RCC 7860 (cell line): ENCODE data around the gene LRRC15.
A peak's percentile ranks its signal among the peaks of the same experiment; 100 is the strongest.

Source experiments
- DNase-seq: peaks from one replicate; pipeline ENCODE4 v3.0.0-alpha.2; 2015; ENCODE audit warnings: low spot score
- FAIRE-seq: peaks from 2 replicates; lab custom pipeline; 2012; peaks lifted over from hg19 to GRCh38; lab: Jason Lieb, UNC

LRRC15 gene

GRCh38 chr3:194365526-194365925, 4.0 kb downstream of the LRRC15 start:
- FAIRE-seq (no peak), DNase-seq (no peak)

- DNase-seq, result peak; percentile 51
- FAIRE-seq, result no peak
Measured at GRCh38 chr3:194364652-194365434, 4.7 kb downstream of the LRRC15 start.

DNA sequence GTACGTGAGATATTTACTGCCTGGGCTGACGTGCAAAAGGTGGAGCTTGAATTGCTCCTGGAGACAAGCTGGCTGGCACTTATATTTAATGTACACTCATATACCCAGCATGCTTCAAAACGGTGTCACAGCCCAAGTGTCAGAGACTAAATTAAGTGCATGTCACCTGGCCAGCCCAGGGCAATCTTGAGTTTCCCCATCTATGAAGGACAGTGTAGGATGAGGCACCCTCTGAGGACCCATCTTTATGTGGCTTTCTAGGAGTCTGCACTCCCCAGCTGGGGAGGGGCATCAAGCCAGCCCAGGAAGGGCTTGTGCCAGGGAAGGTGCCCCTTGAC, 5.3 kb downstream of the LRRC15 start:
- FAIRE-seq, result no peak

DNA sequence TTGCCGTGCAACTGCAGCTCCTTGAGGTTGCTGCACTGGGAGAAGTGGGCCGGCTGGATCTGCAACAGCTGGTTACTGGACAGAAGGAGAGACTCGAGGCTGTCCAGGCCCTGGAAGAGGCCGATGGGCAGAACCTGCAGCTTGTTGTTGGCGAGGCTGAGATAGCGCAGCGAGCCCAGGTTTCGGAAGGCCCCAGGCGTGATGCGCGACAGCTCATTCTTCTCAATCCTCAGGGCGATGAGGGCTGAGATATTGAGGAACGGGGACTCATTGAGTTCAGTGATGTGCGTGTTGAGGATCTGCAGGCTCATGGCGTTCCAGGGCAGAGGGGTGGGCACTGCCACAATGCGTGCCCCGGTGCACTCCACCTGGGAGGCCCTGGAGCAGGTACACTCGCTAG, 9.0 kb downstream of the LRRC15 start:
- no peak for FAIRE-seq
- DNase-seq, result no peak

More for the DNA sequence above, 5.3 kb downstream of the LRRC15 start:
- DNase-seq, result no peak

- DNase-seq, result no peak
- FAIRE-seq, result no peak
Measured at GRCh38 chr3:194357681-194358080, 11.9 kb downstream of the LRRC15 start.

- FAIRE-seq (no peak), DNase-seq (no peak)
Measured at GRCh38 chr3:194355379-194355778, 14.2 kb downstream of the LRRC15 start.

- FAIRE-seq (no peak), DNase-seq (no peak)
Measured at GRCh38 chr3:194354315-194354714, 15.2 kb downstream of the LRRC15 start.

- DNase-seq (no peak), FAIRE-seq (no peak)
Measured at GRCh38 chr3:194352667-194353246, 16.8 kb downstream of the LRRC15 start.

- FAIRE-seq, result no peak
Measured at GRCh38 chr3:194351952-194352536, 17.5 kb downstream of the LRRC15 start.

DNA sequence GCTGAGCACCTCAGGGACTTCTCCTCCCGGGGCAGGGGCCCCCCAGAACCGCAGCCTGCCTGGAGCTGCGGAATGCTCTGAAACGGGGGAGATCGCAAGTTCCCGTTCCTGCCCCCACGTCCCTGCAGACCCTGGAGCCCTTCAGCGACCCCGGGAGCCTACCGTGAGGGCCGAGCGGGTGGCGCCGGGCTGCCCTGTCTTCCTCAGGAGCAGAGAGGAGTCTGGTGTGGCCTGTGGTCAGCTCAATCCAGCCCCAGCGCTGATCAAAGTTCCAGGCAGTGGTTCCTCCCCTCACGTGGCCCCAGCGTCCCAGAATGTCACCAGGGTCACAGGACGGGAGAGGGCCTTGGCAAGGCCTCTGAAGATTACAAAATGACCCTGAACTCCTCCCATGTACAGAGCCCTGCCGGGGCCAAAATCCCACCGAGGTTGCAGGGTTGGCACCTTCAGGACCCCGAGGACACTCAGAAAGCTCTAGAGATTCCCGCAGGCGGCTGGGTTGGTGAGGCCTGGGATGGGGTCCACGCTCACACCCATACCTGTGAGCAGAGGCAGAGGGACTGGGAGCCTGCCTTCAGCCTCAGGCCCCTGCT, 18.4 kb downstream of the LRRC15 start, which contains the start of gene CPN2:
CPN2 (minus strand) TSS at position 249 of the 593 bp plus-strand sequence. CDS start 8,626 bp downstream, outside the sequence.
- no peak for FAIRE-seq
- DNase-seq, result no peak

More at GRCh38 chr3:194351952-194352536, 17.5 kb downstream of the LRRC15 start:
- no peak for DNase-seq

- FAIRE-seq, result no peak
Measured at GRCh38 chr3:194350726-194351071, 18.8 kb downstream of the LRRC15 start.

DNA sequence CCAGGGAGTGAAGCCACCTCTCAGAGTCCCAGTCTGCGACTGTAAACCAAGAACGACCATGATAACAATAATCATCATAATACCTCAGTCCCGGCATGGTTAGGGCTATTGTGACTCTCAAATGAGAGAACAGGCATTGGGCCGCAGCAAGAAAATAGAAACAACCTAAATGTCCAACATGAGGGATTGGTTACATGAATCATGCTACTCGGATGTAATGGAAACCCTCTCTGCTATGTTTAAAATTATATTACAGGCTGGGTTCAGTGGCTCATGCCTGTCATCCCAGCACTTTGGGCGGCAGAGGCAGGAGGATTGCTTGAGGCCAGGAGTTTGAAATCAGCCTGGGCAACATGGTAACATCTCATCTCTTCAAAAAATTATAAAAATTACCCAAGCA, 21.2 kb downstream of the LRRC15 start:
- no peak for FAIRE-seq

More at GRCh38 chr3:194350726-194351071, 18.8 kb downstream of the LRRC15 start:
- DNase-seq, result no peak

DNA sequence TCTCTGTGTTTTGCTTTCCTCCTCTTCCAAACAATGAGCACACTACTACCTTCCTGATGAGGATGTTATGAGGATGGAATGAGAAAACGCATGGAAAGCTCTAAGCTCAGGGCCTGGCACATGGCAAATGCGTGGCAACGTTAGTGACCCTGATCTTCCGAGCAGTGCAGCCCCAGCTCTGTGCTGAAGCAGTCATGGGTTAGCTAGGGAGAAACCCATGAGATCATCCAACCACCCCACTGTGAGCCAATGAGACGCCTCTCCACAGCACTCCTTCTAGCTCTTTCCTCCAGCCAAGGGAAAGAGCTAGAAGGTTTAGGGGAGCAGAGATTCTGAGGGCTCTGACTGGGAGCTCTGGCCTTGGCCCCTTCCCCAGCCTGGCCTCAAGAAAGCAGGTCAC, 22.9 kb downstream of the LRRC15 start:
- DNase-seq (no peak), FAIRE-seq (no peak)

More for the DNA sequence above, 21.2 kb downstream of the LRRC15 start:
- no peak for DNase-seq

DNA sequence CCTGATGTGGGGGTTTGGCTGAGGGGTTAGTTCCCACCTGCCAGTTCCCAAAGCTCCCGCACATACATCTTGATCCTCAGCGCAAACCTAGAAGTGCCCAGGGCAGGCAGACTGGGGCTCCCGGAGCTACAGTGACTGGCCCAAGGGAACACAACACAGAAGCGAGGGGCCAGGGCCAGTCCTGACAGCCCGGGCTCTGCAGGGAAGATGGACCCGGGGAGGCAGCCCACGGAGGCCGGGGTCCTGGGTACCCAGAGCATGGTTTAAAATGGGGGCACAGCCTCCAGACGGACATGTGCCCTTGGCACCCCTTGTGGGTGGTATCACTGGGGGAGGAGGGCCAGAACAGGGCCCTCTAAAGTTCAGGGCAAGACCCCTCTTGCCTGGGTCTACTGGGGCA, 23.5 kb downstream of the LRRC15 start:
- no peak for FAIRE-seq
- no peak for DNase-seq

DNA sequence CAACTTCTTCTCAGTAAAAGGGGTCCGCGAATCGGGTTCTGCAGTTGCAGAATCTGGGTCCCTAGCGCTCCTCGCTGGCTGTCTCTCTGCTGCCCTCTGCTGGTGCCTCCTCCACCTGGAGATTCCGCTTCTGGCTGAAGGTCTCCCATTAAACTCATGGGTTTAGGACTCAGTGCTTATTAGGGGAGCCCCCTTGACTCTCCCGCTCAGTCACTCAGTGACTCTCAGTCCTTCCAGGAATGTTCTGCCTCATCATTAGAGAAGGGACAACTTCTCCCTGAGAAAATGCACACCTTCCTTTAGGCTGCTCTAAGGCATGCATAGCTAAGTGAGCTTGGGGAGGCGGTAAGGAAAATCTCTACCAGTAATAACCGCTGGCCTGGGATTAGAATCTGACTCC, 25.5 kb downstream of the LRRC15 start:
- no peak for FAIRE-seq
- DNase-seq, result peak; percentile 34

DNA sequence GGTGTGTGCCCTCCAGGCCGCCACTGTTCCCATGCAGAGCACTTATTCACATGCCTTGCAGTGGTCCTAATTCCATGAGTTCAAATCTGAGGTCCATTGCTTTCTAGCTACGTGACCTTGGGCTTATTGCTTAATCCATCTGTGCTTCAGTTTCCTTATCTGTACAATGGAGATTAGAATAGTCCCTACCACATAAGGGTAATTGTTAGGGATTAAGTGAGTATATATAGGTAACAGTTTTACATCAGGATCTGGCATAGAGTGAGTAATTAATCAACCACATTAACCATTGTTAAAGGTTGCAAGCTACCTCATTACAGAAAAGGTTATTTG, 26.0 kb downstream of the LRRC15 start:
- FAIRE-seq (no peak), DNase-seq (no peak)

DNA sequence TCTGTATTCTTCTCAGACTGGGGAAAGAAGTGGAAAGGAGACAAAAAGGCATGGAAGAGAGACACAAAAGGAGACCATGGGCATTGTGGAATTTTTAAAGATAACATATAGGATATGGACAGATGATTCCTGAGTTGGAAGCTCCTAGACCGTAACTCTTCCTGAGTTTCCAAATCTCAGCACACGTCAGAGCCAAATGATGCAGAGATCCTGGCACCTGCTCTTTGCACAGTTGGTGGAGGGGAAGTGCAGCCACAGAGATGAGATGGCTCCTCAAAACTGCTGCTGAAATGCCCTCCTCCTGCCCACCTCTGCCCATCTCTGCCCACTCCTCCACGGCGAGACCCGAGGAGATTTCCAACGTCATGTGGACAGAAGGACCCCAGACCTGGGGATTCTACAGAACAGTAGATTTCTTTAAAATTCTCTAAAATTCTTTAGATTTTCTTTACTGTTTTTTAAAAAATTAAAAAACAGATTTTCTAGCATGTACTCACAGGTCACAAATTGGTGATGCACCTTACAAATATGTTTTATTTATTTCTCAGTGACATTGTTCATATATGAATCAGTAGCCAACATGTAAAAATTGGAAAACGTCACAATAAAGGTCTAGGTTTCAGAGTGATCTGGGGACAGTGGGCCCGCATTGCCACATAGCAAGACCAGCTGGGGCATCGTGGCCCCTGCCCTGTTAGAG, 26.5 kb downstream of the LRRC15 start:
- FAIRE-seq (no peak), DNase-seq (no peak)

DNA sequence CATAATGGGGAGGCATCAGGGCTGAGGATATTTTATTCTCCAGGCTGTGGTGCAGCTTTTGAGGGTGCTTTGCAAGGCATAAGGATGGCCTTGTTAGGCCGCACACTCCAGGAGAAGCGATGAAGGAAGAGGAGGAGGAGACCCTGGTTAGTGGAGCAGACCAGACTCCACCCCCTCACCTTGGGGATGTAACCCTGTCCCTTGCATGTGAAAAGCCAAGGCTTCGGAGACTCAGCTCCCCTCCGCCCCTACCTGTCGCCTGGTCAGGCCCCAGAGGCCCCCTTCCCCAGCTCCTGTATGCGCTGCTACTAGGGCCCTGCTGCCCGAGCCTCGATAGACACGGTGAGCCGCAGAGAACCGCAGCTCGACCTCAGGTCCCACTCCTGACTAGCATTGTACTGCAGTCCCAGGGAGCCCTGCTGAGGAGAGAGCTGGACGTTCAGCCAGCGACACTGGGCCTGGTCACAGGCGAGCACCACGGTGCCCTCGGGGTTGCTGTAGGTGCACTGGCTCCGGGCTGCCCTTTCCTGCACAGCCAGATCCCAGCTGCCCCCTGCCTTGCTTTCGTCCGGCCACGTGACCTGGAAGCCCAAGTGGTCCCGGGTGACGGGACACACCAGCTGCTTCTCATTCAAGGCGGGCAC, 28.7 kb downstream of the LRRC15 start:
- DNase-seq, result no peak
- no peak for FAIRE-seq

- FAIRE-seq, result no peak
- DNase-seq, result no peak
Measured at GRCh38 chr3:194339840-194340239, 29.7 kb downstream of the LRRC15 start.

- FAIRE-seq, result no peak
- no peak for DNase-seq
Measured at GRCh38 chr3:194339356-194339755, 30.2 kb downstream of the LRRC15 start.
